ENCODE data around the gene MIOS.
A peak's percentile ranks its signal among the peaks of the same experiment; 100 is the strongest.

Gene MIOS

DNA sequence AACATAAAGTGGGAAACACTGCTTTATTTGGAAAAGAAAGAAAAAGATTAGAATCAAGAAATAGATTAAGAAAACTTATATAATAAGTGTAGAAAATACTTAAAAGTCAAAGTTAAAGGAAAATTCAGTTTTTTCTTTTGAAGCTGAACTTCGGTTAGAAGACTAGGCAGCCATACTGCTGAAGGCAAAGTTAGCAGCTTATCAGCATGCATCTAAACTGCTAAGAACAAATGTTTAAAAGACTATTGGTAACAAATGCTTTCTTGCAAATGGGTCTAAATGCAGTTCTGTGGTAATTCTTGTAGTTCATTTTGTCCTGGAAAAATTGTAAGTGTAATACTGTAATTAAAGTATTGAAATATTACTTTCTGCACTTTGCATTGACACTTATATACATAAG lies 18.0 kb downstream of the MIOS start:
- no peak for DNase-seq

DNA sequence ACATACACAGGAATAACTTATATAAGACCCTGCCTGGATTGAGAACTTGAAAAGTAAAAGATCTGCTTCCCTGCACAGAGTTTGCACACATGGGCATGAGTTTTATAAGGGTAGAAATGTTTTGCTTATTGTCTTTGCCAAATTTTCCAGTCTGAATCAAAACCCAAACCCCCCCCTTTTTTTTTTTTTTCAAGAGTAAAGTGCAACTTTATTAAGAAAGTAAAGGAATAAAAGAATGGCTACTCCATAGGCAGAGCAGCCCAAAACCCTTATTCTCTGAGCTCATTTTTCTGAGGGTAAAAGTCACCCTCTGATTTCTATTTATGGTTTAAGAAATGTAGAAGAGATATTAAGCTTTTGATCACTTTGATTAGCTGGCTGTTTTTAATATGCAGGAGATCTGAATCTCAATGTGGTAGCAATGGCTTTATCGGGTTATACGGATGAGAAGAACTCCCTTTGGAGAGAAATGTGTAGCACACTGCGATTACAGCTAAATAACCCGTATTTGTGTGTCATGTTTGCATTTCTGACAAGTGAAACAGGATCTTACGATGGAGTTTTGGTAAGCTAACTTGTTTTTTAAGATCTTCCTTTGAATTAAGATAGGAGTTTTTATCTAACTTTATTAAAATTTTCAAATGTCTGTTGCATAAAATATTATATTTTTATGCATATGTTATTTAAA lies 18.7 kb downstream of the MIOS start:
- no peak for DNase-seq

DNA sequence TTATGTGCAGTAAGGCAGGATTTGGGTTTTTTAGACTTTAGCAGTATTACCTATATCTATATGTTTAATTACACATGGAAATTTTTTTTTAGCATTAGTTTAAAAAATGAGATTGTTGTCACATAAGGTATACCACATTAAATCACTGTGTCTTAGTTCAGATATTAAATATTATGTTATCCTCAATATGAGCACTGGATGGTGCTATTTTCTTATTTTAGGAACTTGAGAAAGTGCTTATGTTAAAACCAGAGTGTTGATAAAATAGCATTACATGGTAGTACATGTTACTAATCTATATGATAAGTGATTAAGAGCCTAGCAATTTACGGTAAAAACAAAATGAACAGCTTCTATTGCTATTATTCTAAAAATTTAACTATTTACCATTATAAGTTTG lies 28.8 kb downstream of the MIOS start:
- peak; percentile 53 to 56 for DNase-seq

GRCh38 chr7:7596176-7596575 lies 29.5 kb downstream of the MIOS start:
- DNase-seq, result no peak

DNA sequence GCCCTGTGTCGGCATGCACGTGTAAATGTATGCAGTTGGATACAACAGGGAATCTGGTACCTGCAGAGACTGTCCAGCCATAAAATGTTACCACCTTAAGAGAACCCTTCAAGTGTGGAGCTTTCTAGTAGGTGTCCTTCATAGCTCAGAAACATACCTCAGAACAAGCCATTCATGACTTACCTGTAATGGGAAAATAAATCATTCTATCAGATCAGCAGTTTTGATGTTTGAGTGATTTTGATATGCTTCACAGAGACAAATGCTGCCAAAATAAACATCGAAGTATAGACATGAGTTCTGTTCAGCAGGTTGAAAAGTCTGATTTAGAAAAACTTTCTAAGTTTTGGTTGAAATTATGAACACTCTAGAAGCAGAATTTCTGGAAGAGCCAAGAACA lies 40.3 kb downstream of the MIOS start:
- DNase-seq, result no peak

GRCh38 chr7:7609330-7609729 lies 42.6 kb downstream of the MIOS start:
- no peak for DNase-seq

- DNase-seq, result no peak
Observed at GRCh38 chr7:7612519-7612918, 45.8 kb downstream of the MIOS start.

DNA sequence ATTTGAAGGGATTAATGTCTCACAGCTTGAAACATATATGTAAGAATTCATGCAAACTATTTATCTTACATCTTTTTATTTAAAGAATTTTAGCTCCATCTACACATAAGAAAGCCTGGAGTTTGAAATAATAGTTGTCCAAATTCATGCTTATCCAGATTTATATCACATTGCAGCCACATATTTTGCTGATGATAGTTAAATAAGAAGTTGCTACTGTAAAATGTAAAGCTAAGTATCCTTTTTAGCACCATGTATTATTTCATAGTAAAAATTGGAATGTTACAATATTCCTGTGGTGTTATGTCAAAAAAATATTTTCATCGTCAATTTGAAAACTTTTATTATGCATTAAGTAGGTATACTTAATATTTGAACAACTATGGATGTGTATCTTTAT lies 46.5 kb downstream of the MIOS start:
- no peak for DNase-seq

DNA sequence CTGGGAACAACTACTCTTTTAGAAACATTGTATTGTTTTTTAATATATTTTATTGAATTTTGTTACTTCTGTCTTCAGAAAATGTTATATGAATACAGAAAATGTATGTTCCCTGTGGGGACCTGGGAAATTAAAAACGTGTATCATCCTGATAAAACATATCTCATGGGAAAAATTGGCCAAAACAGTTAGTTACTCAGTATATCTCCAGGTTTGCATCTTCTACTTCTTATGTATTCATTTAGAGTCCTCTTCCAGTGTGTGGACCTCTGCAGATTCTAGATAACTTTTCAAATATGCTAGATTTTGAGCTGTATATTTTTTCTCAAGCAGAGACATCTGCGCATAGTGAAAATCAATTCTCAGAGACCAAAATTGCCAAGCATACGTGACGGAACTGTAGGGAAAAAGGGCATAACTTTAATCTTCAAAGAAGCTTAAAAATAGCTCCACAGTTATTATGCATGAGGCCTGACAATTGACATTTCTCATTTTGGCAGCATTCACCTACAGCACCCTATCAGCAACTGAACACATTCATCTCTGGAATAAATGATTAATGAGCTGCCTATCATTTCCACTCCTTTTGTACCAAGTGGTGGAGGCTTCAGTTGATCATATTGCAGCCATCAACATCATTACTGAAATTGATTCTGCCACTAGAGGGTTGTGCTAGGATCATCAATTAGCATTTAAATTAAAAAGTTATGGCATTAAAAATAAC lies 47.5 kb downstream of the MIOS start:
- no peak for DNase-seq

GRCh38 chr7:7617550-7617949 lies 50.9 kb downstream of the MIOS start:
- no peak for DNase-seq

- no peak for DNase-seq
Observed at GRCh38 chr7:7618410-7618809, 51.7 kb downstream of the MIOS start.

GRCh38 chr7:7620236-7620635 lies 53.6 kb downstream of the MIOS start:
- DNase-seq, result no peak

GRCh38 chr7:7620644-7621210 lies 54.0 kb downstream of the MIOS start:
- DNase-seq, result no peak

GRCh38 chr7:7628476-7628875 lies 61.8 kb downstream of the MIOS start:
- no peak for DNase-seq

GRCh38 chr7:7630626-7631329 lies 64.1 kb downstream of the MIOS start:
- DNase-seq, result no peak

DNA sequence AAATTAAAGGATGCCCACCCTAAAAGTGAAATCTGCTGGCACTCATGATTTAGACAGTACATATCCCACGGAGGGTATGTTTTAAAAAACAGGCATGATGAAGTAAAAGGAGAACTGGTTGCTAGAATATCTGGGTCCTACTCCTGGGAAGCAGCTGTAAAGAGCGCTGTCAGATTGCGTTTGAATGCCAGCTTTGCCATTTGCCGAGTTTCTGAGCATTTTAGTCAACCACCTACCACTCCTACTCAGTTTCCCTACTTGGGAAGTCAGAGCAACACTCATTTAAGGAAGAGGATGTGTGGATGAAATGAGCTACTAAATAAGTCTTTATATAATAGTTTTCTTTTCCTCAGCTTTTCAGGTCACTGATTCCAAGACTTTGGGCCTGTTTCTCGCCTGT lies 72.7 kb downstream of the MIOS start:
- no peak for DNase-seq

DNA sequence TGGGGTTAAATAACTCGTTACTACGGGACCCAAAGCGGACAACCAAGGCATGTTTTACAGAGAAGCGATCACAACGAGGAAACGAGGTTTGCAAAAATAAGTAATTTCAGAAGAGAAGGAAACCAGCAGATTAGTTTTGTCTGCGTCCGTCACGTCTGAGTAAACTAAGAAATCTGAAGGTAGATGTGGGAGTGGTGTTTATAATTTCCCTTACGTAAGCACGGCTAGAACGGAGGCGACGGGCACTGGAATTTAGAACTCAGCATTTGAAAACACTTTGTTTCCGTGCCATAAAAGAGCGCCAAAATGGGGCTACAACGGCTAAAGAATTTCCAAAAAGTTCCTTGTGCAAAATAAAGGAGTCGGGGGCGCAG lies 73.2 kb downstream of the MIOS start:
- no peak for DNase-seq

GRCh38 chr7:7640221-7641128 lies 73.8 kb downstream of the MIOS start, which contains the start of gene UMAD1:
UMAD1 (plus strand) TSS chr7:7640752; CDS start chr7:7673372, 32,620 bp downstream.
- DNase-seq, result peak; percentile 98 to 99

DNA sequence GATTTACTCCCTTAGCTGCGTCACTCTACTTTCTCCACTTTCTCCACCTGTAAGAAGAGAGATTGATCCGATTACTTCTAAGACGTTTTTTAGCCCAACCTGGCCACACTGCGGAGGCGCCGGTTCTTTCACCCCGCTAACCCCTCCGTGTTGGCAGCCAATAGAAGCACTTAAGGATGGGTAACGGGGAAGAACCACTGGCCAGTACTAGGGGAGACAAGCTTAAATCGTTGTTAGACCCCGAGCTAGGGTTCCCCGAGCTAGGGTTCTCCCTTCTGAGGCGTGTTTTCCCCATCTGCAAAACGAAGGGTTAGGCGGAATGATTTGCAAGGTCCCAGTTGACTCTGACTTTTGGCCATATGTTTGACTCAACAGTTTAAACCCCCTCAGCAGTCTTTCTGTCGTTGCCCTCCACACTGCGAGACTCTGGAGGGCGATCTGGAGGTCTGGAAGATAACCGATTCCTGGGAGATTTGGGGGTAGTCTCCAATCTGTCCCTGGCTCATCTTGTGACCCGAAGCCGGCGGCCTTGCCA lies 74.5 kb downstream of the MIOS start:
- DNase-seq, result no peak

DNA sequence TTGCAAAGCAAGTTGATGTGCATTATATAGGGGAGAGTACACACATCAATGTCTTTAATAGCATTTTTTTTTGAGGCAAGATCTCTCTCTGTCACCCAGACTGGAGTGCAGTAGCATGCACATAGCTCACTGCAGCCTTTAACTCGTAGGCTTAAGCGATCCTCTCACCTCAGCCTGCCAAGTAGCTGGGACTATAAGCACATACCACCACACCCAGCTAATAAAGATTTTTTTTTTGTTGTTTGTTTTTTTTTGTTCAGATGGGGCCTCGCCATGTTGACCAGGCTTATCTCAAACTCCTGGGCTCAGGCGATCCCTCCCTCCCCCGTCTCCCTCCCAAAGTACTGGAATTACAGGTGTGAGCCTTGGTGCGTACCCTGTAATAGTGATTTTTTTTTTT lies 75.4 kb downstream of the MIOS start:
- no peak for DNase-seq

- DNase-seq, result no peak
Observed at GRCh38 chr7:7647495-7648036, 80.9 kb downstream of the MIOS start.

- DNase-seq, result no peak
Observed at GRCh38 chr7:7650682-7651206, 84.1 kb downstream of the MIOS start.

All from AML-193 (cell line).